ENCODE data around the gene RADIL.

The RADIL gene

GRCh38 chr7:4825081-4825480 lies 58.4 kb downstream of the RADIL start:
- no peak overlapping the region for H3K4me3 ChIP-seq (ENCODE audit: low read depth, low read length)
- TF ChIP-seq CTCF (IDR thresholded peaks at IDR 0.05; ENCODE audit: low read depth, low read length) = no peak

- H3K4me3 ChIP-seq (ENCODE audit: low read depth, low read length) = no peak overlapping the region
- no peak for TF ChIP-seq CTCF (IDR thresholded peaks at IDR 0.05; ENCODE audit: low read depth, low read length)
Observed at GRCh38 chr7:4824120-4824775, 59.3 kb downstream of the RADIL start.

- TF ChIP-seq CTCF (IDR thresholded peaks at IDR 0.05; ENCODE audit: low read depth, low read length) = no peak
- no peak overlapping the region for H3K4me3 ChIP-seq (ENCODE audit: low read depth, low read length)
Observed at GRCh38 chr7:4823441-4824119, 59.9 kb downstream of the RADIL start.

- no peak overlapping the region for H3K4me3 ChIP-seq (ENCODE audit: low read depth, low read length)
- no peak for TF ChIP-seq CTCF (IDR thresholded peaks at IDR 0.05; ENCODE audit: low read depth, low read length)
Observed at GRCh38 chr7:4822677-4823076, 60.8 kb downstream of the RADIL start.

GRCh38 chr7:4820967-4821471 lies 62.5 kb downstream of the RADIL start:
- TF ChIP-seq CTCF (IDR thresholded peaks at IDR 0.05; ENCODE audit: low read depth, low read length) = no peak
- no peak overlapping the region for H3K4me3 ChIP-seq (ENCODE audit: low read depth, low read length)

GRCh38 chr7:4820405-4820966 lies 63.0 kb downstream of the RADIL start:
- TF ChIP-seq CTCF (IDR thresholded peaks at IDR 0.05; ENCODE audit: low read depth, low read length) = no peak
- H3K4me3 ChIP-seq (ENCODE audit: low read depth, low read length) = no peak overlapping the region
